Activated CD8-positive, alpha-beta memory T cell treated with anti-CD3 and anti-CD28 coated beads, Interleukin-2, amount 50 U/mL, for 48 hours (primary cell): ENCODE results near the gene AGAP3.
A peak's percentile ranks its signal among the peaks of the same experiment; 100 is the strongest.

ENCODE experiments used
- DNase-seq: peaks from one replicate; pipeline ENCODE4 v3.0.0-alpha.2; 2020

Gene AGAP3

DNA sequence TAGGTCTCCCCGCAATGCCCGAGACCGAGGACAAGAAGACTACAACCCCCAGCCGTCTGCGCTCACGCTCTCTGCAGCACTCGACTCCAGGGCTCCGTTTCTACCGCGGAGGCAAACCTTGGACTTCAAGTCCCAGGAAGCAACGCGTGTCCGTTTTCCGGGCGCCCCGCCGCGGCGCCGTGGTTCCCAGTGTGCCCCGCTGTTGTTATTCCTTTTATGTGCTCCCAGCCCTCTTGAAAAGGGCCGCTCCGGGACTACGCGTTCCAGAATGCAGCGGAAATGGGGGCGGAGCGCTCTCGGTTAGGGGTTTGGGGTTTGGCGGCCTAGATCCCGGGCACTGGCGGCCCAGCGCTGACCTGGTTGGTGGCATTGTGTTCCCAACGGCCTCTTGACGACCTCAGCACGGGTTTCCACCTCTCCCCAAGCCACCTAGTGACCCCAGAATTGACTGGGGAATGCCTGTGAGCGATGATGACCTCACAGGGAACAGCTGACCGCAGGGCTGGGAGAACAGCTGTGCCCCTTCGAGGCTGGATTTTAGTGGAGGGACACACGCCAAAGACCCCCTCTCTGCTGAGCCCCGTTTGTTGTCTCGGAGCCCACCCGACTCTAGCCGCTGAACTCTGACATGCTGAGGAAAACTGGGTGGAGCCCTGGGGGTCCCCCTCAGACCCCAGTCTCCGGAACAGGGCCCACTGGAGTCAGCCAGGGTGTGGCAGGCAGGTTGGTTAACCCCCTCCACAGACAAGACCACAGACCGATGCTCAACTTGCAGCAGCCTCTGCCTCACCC, 28.1 kb upstream of the AGAP3 start:
- peak; percentile 95 for DNase-seq

DNA sequence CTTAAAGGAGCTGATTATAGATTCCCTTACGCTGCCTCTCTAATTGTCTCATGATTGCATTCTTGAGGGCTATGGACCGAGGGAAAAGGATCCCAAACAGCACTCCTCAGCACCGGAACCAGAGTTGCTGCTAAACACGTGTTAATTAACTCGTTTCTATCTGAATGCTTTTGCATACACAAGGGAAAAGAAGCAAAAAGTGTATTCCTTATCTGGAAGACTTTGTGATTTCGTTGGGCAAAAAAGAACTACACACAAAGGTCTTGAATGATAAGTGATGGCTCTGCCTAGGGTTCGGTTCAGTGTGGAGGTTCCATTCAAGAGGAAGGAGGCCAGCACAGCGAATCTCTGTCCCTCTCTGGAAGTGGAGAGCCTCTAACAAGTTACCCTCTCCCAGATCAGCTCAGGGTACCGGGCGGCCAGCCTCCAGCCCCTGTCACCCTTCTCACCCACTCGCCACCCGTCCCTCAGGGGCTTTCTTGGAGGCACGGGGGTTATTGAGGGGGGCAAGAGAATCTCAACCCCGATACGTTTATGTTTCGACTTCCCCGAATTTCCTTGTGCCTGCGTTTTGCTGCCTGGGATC, 27.4 kb upstream of the AGAP3 start:
- DNase-seq: no peak

DNA sequence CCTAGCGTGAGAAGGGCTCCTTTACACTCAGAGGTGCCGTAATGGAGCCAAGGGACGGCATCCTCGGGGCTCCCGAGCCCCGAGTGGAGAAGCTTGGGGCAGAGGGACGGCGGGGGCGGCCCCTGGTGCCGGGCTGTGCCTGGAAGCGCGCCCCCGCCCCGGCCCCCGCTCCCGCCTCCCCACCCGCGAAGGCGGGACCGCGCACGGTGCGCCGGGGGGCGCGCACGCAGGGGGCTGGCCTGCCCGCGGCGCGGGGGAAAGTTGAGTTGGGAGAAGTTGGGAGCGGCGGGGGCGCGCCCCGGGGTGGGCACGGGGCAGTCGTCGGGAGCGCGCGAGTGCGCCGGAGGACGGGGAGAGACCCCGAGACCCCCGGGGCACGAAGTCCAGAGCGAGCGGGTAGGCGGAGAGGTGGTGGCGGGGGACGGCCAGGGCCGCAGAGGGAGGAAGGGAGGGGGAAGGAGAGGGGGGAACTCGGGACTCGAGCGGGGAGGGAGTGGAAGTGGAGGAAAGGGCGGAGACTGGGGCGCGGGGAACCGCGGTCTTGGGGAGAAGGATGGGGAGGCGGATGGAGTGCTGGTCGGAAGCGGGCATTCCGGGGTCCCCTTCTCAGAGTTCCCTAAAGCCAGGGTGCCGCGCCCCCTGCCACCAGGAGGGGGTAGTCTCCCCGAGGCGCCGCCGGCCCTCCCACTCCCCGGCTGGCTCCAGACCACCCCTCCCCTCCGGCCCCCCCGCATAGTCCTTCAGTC, 26.7 kb upstream of the AGAP3 start, which contains the start of gene SLC4A2:
TSS of gene SLC4A2 (plus strand) at position 223 of the 746 bp plus-strand sequence. CDS start 2,399 bp downstream, outside the sequence.
- DNase-seq: peak; percentile 85

DNA sequence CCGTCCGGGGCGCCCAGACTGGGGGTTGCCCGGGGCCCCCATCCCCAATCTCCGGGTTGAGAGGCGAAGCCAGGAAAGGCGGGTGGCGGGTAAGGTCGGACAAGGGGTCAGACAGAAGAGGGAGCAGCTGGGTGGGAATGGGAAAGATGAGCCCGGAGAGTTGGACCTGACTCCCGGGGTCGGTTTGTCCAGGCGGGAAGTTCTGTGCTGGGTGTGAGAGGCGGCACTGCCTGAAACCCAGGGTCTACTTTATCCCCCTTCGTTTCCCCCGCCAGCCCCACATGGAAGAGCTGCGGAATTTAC, 26.2 kb upstream of the AGAP3 start:
- DNase-seq: no peak

DNA sequence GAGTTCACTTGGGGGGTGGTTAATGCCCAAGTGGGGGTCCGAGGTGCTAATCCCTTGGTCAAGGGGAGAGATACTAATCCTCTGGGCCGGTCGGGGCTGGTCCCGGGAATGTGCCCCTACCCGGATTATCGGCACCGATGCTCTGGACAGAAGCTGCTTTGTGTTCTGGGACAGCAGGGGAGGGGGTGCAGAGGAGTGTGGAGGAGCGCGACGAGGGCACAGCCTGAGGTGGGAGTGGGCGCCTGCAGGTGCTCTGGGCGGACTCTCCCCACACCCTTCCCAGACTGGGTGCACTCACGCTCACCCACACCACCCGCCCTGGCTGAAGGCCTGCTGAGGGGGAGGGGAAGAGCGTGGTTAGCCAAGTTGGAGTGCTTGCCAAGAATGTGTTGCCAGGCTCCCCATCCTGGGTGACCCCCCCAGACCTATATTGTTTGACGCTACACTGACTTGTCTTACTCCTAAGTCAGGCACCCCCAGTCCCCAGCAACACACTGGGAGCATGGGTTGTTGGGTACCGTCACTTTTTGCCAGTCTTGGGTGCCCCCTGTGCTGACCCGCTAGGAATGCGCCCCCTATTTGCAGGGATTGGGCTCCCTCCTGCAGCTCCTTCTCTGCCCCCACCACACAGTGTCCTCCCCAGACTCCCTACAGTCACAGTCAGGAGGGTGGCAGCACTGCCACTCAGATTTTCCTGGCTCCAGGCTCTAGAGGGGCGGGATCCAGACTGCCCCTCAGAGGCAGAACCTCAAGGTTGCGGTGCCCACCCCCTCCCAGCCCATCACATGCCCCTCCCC, 25.7 kb upstream of the AGAP3 start:
- no peak for DNase-seq

DNA sequence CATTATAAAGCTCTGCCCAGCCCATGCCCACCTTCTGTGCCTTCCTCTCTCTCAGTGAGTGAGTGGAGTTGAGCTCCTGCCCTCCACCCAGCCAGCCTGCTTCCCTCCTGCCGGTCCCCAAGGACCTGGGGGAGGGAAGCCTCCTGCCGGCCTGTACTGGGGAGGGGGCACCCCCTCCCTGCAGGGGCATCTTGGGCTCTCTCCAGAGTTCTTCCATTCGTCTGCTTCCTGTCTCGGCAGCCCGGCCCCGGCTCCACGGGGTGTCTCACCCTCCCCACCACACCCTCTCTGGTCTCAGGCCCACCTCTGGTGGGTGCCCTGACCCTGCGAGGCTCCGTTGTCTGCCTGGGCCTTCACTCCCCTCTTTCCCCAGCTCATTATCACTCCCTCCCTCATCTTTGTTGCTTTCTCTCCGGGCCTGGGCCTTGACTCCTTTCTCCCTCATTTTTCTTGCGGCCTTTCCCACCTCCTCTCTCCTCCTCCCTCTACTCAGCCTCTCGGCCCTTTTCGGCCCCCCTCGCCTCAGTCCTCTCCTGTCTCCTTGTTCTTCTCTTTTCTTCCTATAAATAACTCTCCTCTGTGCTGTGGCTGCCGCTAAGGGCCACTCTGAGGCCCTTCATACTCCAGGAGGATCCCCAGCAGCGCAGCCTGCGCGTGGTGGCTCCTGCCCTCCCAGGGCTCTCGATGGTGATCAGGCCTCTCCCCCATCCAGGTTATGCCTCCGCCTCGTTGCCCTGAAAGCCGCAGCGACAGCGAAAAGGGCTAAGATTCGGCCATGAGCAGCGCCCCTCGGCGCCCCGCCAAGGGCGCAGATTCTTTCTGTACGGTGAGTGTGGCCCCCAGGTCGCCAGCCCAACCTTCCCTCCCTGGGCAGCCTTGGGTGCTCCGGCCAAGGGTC, 24.8 kb upstream of the AGAP3 start:
- no peak for DNase-seq

DNA sequence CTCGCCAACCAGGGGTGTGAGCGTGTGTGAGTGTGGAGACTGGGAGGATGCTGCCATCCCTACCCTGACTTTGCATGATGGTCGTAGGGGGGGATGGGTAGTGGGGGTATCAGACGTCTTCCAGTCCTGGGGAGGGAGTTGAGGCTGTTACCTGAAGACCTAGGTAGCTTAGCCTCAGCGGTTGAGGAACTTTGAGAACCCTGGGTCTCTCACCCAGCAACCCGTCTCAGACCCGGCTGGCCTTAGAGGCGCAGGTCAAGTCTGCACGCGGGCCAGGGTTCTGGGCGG, 24.2 kb upstream of the AGAP3 start:
- DNase-seq: no peak

DNA sequence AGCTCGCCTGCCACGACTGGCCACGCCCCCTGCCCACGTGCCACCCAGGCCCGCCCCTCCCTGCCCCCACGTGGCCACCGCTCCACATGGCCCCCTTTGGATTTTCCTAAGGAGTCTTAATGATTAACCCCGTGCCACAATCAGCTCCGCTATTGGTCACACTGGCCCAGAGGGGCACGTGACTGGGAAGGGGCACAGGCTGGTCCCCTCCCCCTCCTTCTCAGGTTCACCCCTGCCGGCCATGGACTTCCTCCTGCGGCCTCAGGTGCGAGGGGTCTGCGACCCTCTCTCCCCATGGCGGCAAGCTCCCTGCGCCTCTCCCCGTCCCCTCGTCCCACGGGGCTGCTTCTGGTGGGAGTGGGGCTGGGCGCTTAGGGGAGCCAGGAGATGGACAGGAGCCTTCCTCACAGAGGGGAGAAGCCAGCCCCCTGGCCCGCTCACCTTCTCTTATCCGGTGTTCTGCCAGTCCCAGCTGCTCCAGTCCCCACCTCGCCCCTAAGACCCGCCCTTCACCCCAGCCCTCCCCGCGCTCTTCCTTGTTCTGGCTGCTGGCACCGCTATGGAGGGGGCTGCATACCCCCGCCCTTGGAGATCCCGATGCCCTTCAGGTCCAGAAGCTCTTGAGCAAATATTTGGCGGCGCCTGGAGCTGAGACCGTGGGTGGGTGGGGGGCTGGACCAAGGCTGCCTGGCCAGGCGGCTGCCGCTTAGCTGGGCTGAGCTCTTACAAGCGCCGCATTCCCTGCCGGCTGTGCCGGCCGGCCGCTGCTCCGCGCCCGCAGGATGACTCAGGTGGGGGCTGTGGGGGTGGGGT, 23.7 kb upstream of the AGAP3 start:
- DNase-seq: no peak

DNA sequence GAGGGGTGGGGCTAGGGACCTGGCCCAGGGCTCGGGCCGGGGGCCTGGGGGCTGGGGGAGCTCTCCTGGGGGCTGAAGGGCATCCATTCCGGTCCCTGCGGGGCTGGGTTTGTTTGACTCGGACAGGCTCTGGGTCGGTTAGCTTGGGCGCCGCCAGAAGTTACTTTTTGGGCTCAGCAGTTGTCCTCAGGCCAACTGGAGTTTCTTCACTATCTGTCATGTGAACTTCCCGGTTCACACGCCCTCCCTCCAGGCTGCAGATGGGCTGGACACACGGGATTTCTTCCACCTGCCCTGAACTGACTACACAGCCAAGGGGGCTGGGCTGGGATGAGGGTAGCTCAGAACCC, 23.1 kb upstream of the AGAP3 start:
- DNase-seq: no peak

DNA sequence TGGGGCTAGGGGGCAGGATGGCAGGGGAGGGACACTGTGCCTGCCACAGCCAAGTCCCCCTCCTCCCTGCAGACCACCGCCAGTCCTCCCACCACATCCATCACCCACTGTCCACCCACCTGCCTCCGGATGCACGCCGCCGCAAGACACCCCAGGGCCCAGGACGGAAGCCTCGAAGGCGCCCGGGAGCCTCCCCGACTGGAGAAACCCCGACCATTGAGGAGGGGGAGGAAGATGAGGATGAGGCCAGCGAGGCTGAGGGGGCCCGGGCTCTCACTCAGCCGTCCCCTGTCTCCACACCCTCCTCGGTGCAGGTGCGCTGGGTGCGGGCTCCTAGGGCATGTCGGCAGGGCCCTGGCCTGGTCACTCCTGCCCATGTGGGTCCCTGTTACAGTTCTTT, 21.8 kb upstream of the AGAP3 start:
- DNase-seq: no peak

DNA sequence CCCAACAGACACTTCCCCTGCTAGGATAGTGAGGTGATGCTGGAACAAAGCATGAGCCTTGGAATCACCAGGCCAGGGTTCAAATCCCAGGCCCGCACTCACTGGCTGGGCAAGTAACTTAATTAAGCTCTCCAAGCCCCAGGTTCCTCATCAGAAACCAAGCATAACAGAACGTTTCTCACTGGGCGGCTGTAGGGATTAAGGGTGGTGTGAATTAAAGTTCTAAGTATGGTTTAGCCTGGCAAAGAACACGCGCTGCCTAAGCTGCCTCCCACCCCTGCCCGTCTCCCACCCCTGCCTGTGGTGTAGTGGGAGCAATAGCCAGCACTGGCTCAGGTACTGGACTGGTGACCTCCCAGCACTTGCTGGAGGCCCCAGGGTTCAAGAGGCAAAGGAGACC, 21.3 kb upstream of the AGAP3 start:
- no peak for DNase-seq

DNA sequence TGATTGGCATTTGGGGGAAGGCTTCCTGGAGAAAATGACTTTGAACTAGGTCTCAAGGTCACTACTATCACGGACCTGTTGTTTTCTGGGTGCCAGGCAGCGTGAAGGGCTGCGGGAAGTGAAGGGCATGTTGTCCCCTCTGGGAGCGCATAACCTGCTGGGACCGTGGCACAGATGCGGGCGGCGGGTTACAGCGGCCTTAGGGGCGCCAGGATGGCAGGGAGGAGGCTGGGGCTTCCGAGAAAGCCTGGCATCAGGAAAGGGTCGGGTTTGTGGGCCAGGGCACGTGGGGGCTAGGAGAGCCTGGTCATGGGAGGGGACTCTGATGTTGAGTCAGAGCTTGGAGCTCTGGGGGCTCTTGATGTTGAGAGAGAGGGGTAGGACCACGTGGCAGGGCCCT, 20.8 kb upstream of the AGAP3 start:
- DNase-seq: no peak

DNA sequence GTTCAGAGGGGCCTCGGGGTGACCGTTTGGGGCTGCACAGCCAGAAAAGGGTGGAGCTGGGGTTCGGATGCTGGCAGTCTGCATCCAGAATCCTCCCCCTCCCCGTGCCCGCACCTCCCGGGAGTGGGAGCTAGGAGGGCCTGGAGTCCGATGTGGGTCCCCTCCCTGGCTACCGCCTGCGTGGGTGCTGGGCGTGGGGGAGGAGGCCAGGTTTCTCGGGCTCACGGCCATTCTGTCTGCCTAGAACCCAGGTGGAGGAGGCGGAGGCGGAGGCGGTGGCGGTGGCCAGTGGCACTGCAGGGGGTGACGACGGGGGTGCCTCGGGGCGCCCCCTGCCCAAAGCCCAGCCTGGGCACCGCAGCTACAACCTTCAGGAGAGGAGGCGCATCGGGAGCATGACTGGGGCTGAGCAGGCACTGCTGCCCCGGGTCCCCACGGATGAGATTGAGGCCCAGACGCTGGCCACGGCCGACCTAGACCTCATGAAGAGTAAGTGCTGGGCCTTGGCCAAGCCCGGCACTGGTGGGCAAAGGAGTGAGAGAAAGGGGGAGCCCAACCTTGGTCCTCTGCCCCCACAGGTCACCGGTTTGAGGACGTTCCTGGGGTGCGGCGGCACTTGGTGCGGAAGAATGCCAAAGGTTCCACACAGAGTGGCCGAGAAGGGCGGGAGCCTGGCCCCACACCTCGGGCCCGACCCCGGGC, 19.9 kb upstream of the AGAP3 start:
- no peak for DNase-seq

DNA sequence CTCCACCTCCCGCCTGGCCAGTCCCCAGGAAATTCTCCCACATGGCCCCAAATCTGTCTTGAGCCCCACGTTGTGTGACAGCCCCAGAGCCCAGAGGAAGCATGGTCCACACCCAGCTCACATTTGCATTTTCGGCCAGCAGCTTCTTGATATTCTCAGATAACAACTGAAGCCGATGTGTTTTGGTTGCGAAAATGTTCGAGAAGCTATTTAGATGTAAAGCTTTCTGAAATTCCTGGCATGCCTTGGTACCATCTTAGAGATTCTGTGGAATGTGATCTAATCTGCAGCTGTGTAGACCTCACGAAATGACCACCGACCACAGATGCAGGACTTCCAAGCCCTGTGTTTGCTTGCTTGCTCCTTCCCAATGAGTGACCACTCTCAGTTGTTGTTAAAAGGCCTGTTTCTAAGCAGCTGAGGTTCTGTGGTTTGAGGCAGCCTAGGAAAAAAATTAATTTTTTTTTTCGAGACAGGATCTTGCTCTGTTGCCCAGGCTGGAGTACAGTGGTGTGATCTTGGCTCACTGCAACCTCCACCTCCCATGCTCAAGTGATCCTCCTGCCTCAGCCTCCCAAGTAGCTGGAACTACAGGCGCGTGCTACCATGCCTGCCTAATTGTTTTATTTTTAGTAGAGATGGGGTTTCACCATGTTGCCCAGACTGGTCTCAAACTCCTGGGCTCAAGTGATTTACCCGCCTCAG, 18.1 kb upstream of the AGAP3 start:
- DNase-seq: no peak

DNA sequence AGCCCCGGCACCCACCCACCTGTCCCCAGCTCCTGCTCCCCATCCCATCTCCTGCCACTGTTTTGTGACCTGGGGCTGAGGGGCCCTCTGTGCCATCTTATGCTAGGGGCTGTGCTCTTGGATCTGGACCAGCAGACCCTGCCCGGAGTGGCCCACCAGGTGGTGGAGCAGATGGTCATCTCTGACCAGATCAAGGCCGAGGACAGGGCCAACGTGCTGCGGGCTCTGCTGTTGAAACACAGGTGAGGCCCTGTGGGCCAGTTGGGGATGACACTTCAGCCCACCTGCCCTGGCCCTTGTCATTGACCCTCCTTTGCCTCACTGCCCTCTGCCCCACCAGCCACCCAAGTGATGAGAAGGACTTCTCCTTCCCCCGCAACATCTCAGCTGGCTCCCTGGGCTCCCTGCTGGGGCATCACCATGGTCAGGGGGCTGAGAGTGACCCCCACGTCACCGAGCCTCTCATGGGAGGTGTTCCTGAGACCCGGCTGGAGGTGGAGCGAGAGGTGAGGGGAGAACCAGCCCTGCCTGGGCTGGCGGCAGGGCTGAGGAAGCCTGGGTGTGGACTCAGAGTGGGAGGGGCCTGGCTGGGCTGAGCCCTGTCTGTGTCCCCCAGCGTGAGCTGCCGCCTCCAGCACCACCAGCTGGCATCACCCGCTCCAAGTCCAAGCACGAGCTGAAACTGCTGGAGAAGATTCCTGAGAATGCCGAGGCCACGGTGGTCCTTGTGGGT, 16.3 kb upstream of the AGAP3 start:
- DNase-seq: no peak

DNA sequence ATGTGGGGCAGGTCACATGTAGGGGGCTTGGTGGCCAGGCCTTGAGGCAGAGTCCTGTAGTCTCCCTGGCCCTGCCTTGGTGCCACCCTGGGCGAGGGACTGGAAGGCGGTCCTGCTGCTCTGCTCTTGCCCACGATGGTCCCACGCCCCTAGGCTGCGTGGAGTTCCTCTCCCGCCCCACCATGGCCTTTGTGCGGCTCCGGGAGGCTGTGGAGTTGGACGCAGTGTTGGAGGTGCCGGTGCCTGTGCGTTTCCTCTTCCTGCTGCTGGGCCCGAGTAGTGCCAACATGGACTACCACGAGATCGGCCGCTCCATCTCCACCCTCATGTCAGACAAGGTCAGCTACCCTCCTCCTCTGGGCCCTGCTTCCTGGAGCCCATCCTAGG, 15.7 kb upstream of the AGAP3 start:
- DNase-seq: no peak

DNA sequence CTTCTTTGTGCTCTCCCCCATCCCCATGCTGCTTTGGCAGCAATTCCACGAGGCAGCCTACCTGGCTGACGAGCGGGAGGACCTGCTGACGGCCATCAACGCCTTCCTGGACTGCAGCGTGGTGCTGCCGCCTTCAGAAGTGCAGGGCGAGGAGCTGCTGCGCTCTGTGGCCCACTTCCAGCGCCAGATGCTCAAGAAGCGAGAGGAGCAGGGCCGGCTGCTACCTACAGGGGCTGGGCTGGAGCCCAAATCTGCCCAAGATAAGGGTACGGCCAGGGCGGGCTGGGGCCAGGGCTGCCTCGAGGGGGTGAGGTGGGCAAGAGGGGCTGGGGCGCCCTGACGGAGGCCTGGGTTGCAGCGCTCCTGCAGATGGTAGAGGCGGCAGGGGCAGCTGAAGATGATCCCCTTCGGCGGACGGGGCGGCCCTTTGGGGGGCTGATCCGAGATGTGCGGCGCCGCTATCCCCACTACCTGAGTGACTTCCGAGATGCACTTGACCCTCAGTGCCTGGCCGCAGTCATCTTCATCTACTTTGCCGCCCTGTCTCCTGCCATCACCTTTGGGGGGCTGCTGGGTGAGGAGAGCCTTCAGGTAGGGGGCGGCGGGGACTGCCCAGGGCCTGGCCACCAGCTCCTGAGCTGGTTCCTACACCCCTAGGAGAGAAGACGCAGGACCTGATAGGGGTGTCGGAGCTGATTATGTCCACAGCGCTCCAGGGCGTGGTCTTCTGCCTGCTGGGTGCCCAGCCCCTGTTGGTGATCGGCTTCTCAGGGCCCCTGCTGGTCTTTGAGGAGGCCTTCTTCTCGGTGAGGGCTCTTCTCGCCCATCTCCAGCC, 15.0 kb upstream of the AGAP3 start:
- DNase-seq: no peak

DNA sequence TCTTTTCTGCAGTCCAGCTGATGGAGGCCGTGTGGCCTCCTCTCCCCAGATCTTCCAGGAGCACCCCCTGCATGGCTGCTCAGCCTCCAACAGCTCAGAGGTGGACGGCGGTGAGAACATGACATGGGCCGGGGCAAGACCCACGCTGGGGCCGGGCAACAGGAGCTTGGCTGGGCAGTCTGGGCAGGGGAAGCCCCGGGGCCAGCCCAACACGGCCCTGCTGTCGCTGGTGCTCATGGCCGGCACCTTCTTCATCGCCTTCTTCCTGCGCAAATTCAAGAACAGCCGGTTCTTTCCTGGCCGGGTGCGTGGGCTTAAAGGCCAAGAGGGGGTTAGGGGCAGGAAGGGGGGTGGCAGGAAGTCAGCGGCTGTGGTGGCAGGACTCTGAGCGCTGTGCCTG, 12.3 kb upstream of the AGAP3 start:
- DNase-seq: no peak
